Smooth muscle cell (in vitro differentiated cells): ENCODE results near the gene KCNH3. TPM values are rescaled to one million over a fixed set of nuclear protein-coding genes. Genes with fewer than 3 reads are reported as not detected.
A peak's percentile ranks its signal among the peaks of the same experiment; 100 is the strongest.

ENCODE experiments used
- DNase-seq: peaks from one replicate; lab custom pipeline; 2025; ENCODE audit not compliant: unreplicated experiment; lab: John Stamatoyannopoulos, UW
- H2AFZ ChIP-seq: fragments of 200-600 bp; sonication (generic); 2 replicates; pipeline ENCODE4 v1.6.0; 2016; ENCODE audit warnings: antibody characterized with exemption, low read depth, mild to moderate bottlenecking
- H3F3A ChIP-seq: fragments of 200-600 bp; sonication (generic); 2 replicates; pipeline ENCODE4 v1.6.0; 2017; ENCODE audit warnings: antibody characterized with exemption, low read depth
- H3K27ac ChIP-seq: fragments of 200-600 bp; sonication (generic); 2 replicates; pipeline ENCODE4 v1.5.1; 2016; ENCODE audit warnings: low read depth, mild to moderate bottlenecking
- H3K27me3 ChIP-seq: fragments of 200-600 bp; sonication (generic); 2 replicates; pipeline ENCODE4 v1.6.1; 2016; ENCODE audit warnings: low read depth, mild to moderate bottlenecking
- H3K36me3 ChIP-seq: fragments of 200-600 bp; sonication (generic); 2 replicates; pipeline ENCODE4 v1.5.1; 2016; ENCODE audit warnings: low read depth
- H3K4me1 ChIP-seq: fragments of 200-600 bp; sonication (generic); 2 replicates; pipeline ENCODE4 v1.5.1; 2016; ENCODE audit warnings: low read depth
- H3K4me2 ChIP-seq: fragments of 200-600 bp; sonication (generic); 2 replicates; pipeline ENCODE4 v1.6.0; 2016; ENCODE audit warnings: mild to moderate bottlenecking
- H3K4me3 ChIP-seq: fragments of 200-600 bp; sonication (generic); 2 replicates; pipeline ENCODE4 v1.5.1; 2016; ENCODE audit warnings: mild to moderate bottlenecking
- H3K79me2 ChIP-seq: fragments of 200-600 bp; sonication (generic); 2 replicates; pipeline ENCODE4 v1.6.0; 2016; ENCODE audit warnings: low read depth, mild to moderate bottlenecking
- H3K9ac ChIP-seq: fragments of 200-600 bp; sonication (generic); 2 replicates; pipeline ENCODE4 v1.6.0; 2016; ENCODE audit warnings: low read depth
- H3K9me3 ChIP-seq: fragments of 200-600 bp; sonication (generic); replicated peaks from 2 replicates; pipeline ENCODE4 v1.5.1; 2016; ENCODE audit warnings: low read depth
- H4K20me1 ChIP-seq: fragments of 200-600 bp; sonication (generic); 2 replicates; pipeline ENCODE4 v1.6.0; 2016; ENCODE audit warnings: low read depth
- WGBS: methylation state at CpG from one replicate; pipeline ENCODE4 v1.1.7; 2016; ENCODE audit warnings: low lambda C conversion rate; 5-methylcytosine and 5-hydroxymethylcytosine counted together
- polyA plus RNA-seq: library from polyadenylated mRNA; unstranded; fragments of >200 nt; fragmentation: Nextera tagmentation; extraction: Ambion mirVana; gene quantifications from 2 replicates; pipeline ENCODE4 v1.2.1, GENCODE V29; 2016
- total RNA-seq: library from RNA; depleted of rRNA; stranded (reverse); fragments of >200 nt; gene quantifications from 2 replicates; pipeline ENCODE4 v1.2.3, GENCODE V29; 2014
- TF ChIP-seq, protein P1 (sequence below): fragments of 200-600 bp; sonication (generic); IDR thresholded peaks from 2 replicates; pipeline ENCODE4 v1.5.1; 2017; ENCODE audit warnings: borderline replicate concordance, mild to moderate bottlenecking, antibody characterized with exemption; ENCODE audit not compliant: insufficient read depth, poor library complexity, severe bottlenecking

The KCNH3 gene
- total and polyA plus RNA-seq, 2 experiments from 2014 or later = 0.09 to 0.94 TPM

DNA sequence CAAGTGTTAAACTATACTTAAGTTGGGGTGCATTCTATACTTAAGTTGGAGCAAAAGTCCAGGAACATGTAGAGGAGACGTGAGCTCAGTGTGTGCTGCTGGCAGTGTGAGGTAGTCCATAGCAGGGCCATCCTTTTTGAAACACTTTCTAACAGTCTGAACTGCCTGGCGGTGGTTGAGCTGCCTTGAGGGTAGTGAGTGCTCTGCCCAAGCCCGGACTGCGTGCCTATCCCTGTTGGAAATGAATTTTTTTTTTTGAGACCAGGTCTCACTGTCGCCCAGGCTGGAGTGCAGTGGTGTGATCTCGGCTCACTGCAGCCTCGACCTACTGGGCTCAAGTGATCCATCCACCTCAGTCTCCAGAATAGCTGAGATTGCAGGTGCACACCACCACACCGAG, 14.1 kb downstream of the KCNH3 start:
- peaks cover 9% of the 10 kb centered on the region for H3K4me1 ChIP-seq
- no peak overlapping the region for H3K4me3 ChIP-seq
- no peak overlapping the region for H3K4me2 ChIP-seq
- H3K27me3 ChIP-seq = peaks cover 9% of the 10 kb centered on the region
- H4K20me1 ChIP-seq = no peaks in the 10 kb centered on the region
- no peaks in the 10 kb centered on the region for H3K79me2 ChIP-seq
- H3F3A ChIP-seq = no peaks in the 10 kb centered on the region
- no peaks in the 10 kb centered on the region for H3K9me3 ChIP-seq
- 89% methylated on average over 8 of the region's 8 CpGs for WGBS
- TF ChIP-seq, protein P1, sequence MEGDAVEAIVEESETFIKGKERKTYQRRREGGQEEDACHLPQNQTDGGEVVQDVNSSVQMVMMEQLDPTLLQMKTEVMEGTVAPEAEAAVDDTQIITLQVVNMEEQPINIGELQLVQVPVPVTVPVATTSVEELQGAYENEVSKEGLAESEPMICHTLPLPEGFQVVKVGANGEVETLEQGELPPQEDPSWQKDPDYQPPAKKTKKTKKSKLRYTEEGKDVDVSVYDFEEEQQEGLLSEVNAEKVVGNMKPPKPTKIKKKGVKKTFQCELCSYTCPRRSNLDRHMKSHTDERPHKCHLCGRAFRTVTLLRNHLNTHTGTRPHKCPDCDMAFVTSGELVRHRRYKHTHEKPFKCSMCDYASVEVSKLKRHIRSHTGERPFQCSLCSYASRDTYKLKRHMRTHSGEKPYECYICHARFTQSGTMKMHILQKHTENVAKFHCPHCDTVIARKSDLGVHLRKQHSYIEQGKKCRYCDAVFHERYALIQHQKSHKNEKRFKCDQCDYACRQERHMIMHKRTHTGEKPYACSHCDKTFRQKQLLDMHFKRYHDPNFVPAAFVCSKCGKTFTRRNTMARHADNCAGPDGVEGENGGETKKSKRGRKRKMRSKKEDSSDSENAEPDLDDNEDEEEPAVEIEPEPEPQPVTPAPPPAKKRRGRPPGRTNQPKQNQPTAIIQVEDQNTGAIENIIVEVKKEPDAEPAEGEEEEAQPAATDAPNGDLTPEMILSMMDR = no peak
- no peak overlapping the region for H3K27ac ChIP-seq
- DNase-seq = no peak
- no peak overlapping the region for H3K9ac ChIP-seq
- H2AFZ ChIP-seq = no peak overlapping the region
- H3K36me3 ChIP-seq = no peaks in the 10 kb centered on the region

DNA sequence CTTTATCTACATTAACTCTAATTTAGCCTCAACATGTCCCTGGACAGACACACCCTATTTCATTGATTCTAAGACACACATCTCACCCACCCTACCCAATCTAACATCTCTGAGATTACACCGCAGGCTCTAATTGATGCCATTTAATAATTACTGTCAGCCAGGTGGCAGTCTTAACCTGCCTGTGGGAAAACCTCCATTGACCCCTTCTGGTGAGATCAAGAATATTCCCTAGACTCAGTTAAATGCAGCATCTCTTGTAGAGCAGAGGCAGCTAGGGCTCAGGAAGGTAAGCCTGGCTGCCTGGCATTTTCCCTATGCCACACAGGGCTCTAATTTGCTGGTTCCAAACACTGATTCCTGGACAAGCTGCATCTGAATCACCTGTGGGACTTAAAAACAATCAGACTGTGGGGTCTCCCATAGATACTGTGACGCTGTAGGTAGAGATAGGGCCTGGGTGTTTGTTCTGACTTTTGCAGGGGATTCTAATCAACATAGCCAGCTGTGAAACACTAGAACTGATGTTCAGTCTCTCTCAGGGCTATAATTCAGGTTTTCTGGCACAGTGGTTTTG, 14.8 kb downstream of the KCNH3 start:
- no peak for DNase-seq
- no peaks in the 10 kb centered on the region for H4K20me1 ChIP-seq
- peaks cover 9% of the 10 kb centered on the region for H3K4me1 ChIP-seq
- TF ChIP-seq, protein P1 = peak; percentile 7
- no peaks in the 10 kb centered on the region for H3F3A ChIP-seq
- H2AFZ ChIP-seq = no peak overlapping the region
- peaks cover 2% of the 10 kb centered on the region for H3K27me3 ChIP-seq
- no peak overlapping the region for H3K4me3 ChIP-seq
- H3K27ac ChIP-seq = no peak overlapping the region
- no peak overlapping the region for H3K4me2 ChIP-seq
- H3K79me2 ChIP-seq = no peaks in the 10 kb centered on the region
- 70% methylated on average over 2 of the region's 2 CpGs for WGBS
- H3K36me3 ChIP-seq = no peaks in the 10 kb centered on the region
- no peaks in the 10 kb centered on the region for H3K9me3 ChIP-seq
- no peak overlapping the region for H3K9ac ChIP-seq

DNA sequence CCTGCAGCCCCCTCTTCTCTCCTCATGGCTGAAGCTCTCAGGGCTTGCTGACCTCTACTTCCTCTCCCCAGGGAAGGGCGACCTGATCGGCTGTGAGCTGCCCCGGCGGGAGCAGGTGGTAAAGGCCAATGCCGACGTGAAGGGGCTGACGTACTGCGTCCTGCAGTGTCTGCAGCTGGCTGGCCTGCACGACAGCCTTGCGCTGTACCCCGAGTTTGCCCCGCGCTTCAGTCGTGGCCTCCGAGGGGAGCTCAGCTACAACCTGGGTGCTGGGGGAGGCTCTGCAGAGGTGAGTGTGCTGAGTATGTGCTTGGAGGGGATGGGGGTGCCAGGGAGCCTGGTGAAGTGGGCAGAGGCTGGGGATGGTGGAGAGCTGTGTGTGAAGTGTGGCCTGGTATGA, 15.4 kb downstream of the KCNH3 start:
- TF ChIP-seq, protein P1 = no peak
- 89% methylated on average over 15 of the region's 15 CpGs for WGBS

More for the DNA sequence above, 15.4 kb downstream of the KCNH3 start:
- Histone ChIP-seq H3K4me3 (no peak overlapping the region), H3K9me3 (no peaks in the 10 kb centered on the region), H3K4me1 (peaks cover 3% of the 10 kb centered on the region), H3K27me3 (no peaks in the 10 kb centered on the region), H3K79me2 (no peaks in the 10 kb centered on the region), H3K9ac (no peak overlapping the region), H2AFZ (no peak overlapping the region), H3K4me2 (no peak overlapping the region), H3K27ac (no peak overlapping the region), H3F3A (no peaks in the 10 kb centered on the region), H3K36me3 (no peaks in the 10 kb centered on the region), H4K20me1 (no peaks in the 10 kb centered on the region)
- no peak for DNase-seq
